K562 (cell line): ENCODE data around the gene GLTP. TPM values are rescaled to one million over a fixed set of nuclear protein-coding genes. Genes with fewer than 3 reads are reported as not detected.

Source experiments
- ATAC-seq: fragments of 200-7000 bp; cut with Tn5 transposase; 3 replicates; pipeline ENCODE4 v1.9.1; 2020; ENCODE audit warnings: moderate library complexity
- BruUV-seq: library from RNA; stranded (reverse); fragments of 400-500 nt; replicated peaks from 2 replicates; lab custom pipeline; 2021; lab: Mats Ljungman, UMichigan
- CTCF ChIA-PET: fragments of 300-600 bp; formaldehyde crosslinking; extraction: SDS; loops from one replicate; lab custom pipeline; 2021; ENCODE audit warnings: low intra/inter-chr PET ratio; lab: Yijun Ruan, JAX
- POLR2A ChIA-PET: fragments of 300-600, 350-650 bp; sonication (Branson Sonifier 250); formaldehyde crosslinking; extraction: SDS; loops from one replicate; lab custom pipeline; 2021; ENCODE audit warnings: antibody characterized with exemption, inconsistent platforms; lab: Yijun Ruan, JAX
- DNase-seq, 4 experiments: peaks; one replicate each; pipeline versions ENCODE4 v3.0.0 to v3.0.0-alpha.2; 2011 to 2018; ENCODE audit warnings: low spot score in 3 of 4, mixed read lengths in 3 of 4; ENCODE audit errors: extremely low read depth in 1 of 4
- FAIRE-seq: peaks from 2 replicates; lab custom pipeline; 2011; peaks lifted over from hg19 to GRCh38; lab: Jason Lieb, UNC
- H2AFZ ChIP-seq: 2 replicates; pipeline ENCODE4 v1.6.0; 2011; ENCODE audit warnings: low read depth, low read length, control low read depth, inconsistent platforms
- H3K27ac ChIP-seq: fragments of 200-600 bp; 3 replicates; pipeline ENCODE4 v1.8.0; 2011; ENCODE audit warnings: low read depth, mild to moderate bottlenecking, control low read depth, inconsistent platforms, low read length, moderate library complexity, mixed read lengths; ENCODE audit errors: extremely low read depth
- H3K27me3 ChIP-seq, 2 experiments: fragments of 300-600 bp in 1 of 2; 2 replicates in 1 of 2; 3 replicates in 1 of 2; pipeline versions ENCODE4 v1.6.0 to v1.8.0; 2011; ENCODE audit warnings: inconsistent platforms in 2 of 2, low read length in 2 of 2, mild to moderate bottlenecking in 1 of 2, mixed read lengths in 1 of 2, moderate library complexity in 1 of 2; ENCODE audit not compliant: control insufficient read depth in 2 of 2, insufficient read depth in 2 of 2
- H3K36me3 ChIP-seq: fragments of 300-600 bp; 3 replicates; pipeline ENCODE4 v1.8.0; 2011; ENCODE audit warnings: mild to moderate bottlenecking, low read length, inconsistent platforms; ENCODE audit not compliant: control insufficient read depth, insufficient read depth
- H3K4me1 ChIP-seq, 2 experiments: fragments of 200-600 bp in 1 of 2; replicated peaks in 1 of 2; 2 replicates in 1 of 2; 3 replicates in 1 of 2; pipeline versions ENCODE4 v1.5.1 to v1.8.0; 2011; ENCODE audit warnings: inconsistent platforms in 2 of 2, low read length in 2 of 2, mild to moderate bottlenecking in 1 of 2, mixed read lengths in 1 of 2, moderate library complexity in 1 of 2; ENCODE audit not compliant: control insufficient read depth in 2 of 2, insufficient read depth in 2 of 2
- H3K4me2 ChIP-seq: 2 replicates; pipeline ENCODE4 v1.6.1; 2011; ENCODE audit warnings: low read length, control low read depth, inconsistent platforms, mixed read lengths; ENCODE audit not compliant: insufficient read depth
- H3K4me3 ChIP-seq: fragments of 200-600 bp; sonication (generic), shearing (Covaris generic); 2 replicates; pipeline ENCODE4 v1.5.1; 2016; ENCODE audit warnings: control low read depth, inconsistent platforms
- H3K79me2 ChIP-seq: fragments of 200-600 bp; 3 replicates; pipeline ENCODE4 v1.8.0; 2011; ENCODE audit warnings: low read length, inconsistent platforms; ENCODE audit not compliant: control insufficient read depth, insufficient read depth
- H3K9ac ChIP-seq, 2 experiments: 2 replicates each; pipeline versions ENCODE4 v1.6.0 to v1.6.1; 2011; ENCODE audit warnings: low read depth in 2 of 2, low read length in 2 of 2, control low read depth in 1 of 2, inconsistent platforms in 1 of 2, mild to moderate bottlenecking in 1 of 2, mixed read lengths in 1 of 2; ENCODE audit not compliant: insufficient read depth in 1 of 2
- H3K9me1 ChIP-seq: one replicate; pipeline ENCODE4 v1.6.0; 2011; ENCODE audit warnings: inconsistent platforms, mild to moderate bottlenecking, low read length, moderate library complexity; ENCODE audit not compliant: control insufficient read depth, insufficient read depth
- H3K9me3 ChIP-seq: replicated peaks from 2 replicates; pipeline ENCODE4 v1.5.1; 2011; ENCODE audit warnings: low read depth, low read length, inconsistent platforms; ENCODE audit not compliant: control insufficient read depth, insufficient read depth
- H4K20me1 ChIP-seq: replicated peaks from 2 replicates; pipeline ENCODE4 v1.6.1; 2011; ENCODE audit warnings: low read length, inconsistent platforms, mixed read lengths; ENCODE audit not compliant: control insufficient read depth, insufficient read depth
- CBX1 ChIP-seq: sonication (generic); IDR thresholded peaks from 2 replicates; pipeline ENCODE4 v1.6.1; 2016; ENCODE audit warnings: antibody characterized with exemption, low read depth, mild to moderate bottlenecking
- ETS2 ChIP-seq: IDR thresholded peaks from 2 replicates; pipeline ENCODE4 v1.6.1; 2016; ENCODE audit warnings: borderline replicate concordance, missing genetic modification characterization, mild to moderate bottlenecking, moderate library complexity, missing compliant biosample characterization; ENCODE audit not compliant: poor library complexity, severe bottlenecking
- ZNF174 ChIP-seq: fragments of 250-450 bp; sonication (Bioruptor Pico); IDR thresholded peaks from 2 replicates; pipeline ENCODE4 v1.4.0; 2020; ENCODE audit warnings: mild to moderate bottlenecking
- ZSCAN29 ChIP-seq: fragments of 450-650 bp; IDR thresholded peaks from 2 replicates; pipeline ENCODE4 v1.6.1; 2017
- WGBS: fragments of 100-300 bp; shearing (Covaris generic); methylation state at CpG from one replicate; pipeline ENCODE4 v1.1.6; 2016; ENCODE audit warnings: low coverage, mixed read lengths; ENCODE audit not compliant: insufficient coverage; ENCODE audit errors: missing lambda C conversion rate; 5-methylcytosine and 5-hydroxymethylcytosine counted together
- in situ Hi-C: fragments of 300-500 bp; cut with MboI; formaldehyde crosslinking; loops from 4 replicates; pipeline ENCODE4 v1.15.0; 2018; ENCODE audit warnings: inconsistent platforms, mixed read lengths
- intact Hi-C: fragments of 100-400 bp; cut with micrococcal nuclease; formaldehyde crosslinking; loops from 2 replicates; pipeline ENCODE4 v1.14.2; 2022
- polyA plus RNA-seq, 8 experiments: library from polyadenylated mRNA; depleted of rRNA in 4 of 8; stranded (reverse) in 5 of 8; unstranded in 3 of 8; fragments of >200 nt; fragmentation: Nextera tagmentation in 2 of 8; fragmentation: Illumina TruSeq in 1 of 8; extraction: Ambion mirVana in 2 of 8; extraction: Trizol in 1 of 8; gene quantifications; 2 replicates each; pipeline versions ENCODE4 v1.2.1 to v1.2.3, GENCODE V29; 2011 to 2014; ENCODE audit warnings: inconsistent platforms in 1 of 8, missing spikeins in 1 of 8
- total RNA-seq, 7 experiments: library from RNA; depleted of rRNA in 6 of 7; stranded (reverse); fragments of >200 nt in 6 of 7; fragmentation: Illumina TruSeq in 2 of 7; extraction: Trizol in 2 of 7; gene quantifications; 2 replicates each; pipeline versions ENCODE4 v1.2.1 to v1.2.3, GENCODE V29; 2011 to 2021; ENCODE audit warnings: low replicate concordance in 1 of 7

GLTP gene
- total and polyA plus RNA-seq, 9 of the 15 experiments (the other 6 are each of a cell fraction or from before 2014, with no cell fraction given) = 4.4 to 8.3 (median 6.1) TPM

DNA sequence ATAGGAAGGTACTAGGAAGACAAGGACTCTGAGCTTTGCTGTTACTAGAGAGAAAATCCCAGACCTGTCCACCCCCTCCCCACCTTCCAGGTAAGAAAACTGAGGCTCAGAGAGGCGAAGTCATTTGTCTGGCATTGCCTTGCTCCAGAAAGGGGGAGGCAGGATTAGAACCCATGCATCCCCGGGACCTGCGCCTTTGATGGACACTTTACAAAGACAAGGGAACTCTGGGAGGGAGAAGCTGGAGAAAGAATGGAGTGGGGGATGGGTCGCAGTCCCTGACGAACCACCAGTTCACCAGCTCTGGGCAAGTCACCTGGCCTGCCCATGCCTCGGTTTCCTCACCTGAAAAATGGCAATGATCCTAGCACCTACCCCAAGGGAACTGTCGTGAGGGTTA, 57.9 kb downstream of the GLTP start:
- peaks cover 0 to 6% of the 10 kb centered on the region in 2 experiments; a peak in 1 of 5 replicates for H3K4me1 ChIP-seq
- no peak for ATAC-seq
- H3K9ac ChIP-seq = no peak overlapping the region

DNA sequence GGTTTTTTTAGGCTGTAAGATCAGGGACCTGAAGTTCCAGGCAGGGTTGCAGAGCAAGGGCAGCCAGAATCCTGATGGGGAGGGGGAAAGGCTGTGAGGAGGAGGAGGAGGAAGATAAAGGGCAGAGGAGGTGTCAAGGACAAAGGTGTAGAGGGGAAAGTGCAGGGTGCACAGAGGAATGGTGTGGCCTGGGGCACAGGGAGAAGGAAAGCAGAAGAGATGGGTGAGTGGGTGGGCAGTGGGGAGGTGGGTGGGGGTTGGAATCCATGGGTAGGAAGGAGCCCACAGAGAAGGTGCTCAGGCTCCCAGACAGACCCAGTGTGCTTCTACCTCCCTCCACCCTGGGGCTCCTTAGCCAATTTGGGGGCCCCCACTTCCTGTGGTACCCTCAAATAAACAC, 58.4 kb downstream of the GLTP start:
- no peak overlapping the region for H2AFZ ChIP-seq
- BruUV-seq = no TSS peak
- no peaks in the 10 kb centered on the region for H3K9me3 ChIP-seq
- peaks cover 22 to 79% of the 10 kb centered on the region in 2 experiments; a peak in 4 of 5 replicates for H3K27me3 ChIP-seq
- FAIRE-seq (no peak), DNase-seq (no peak), ATAC-seq (no peak)
- no peaks in the 10 kb centered on the region; the same call in 1 of the 2 replicates for H4K20me1 ChIP-seq
- CTCF ChIA-PET = no interaction called here
- H3K4me3 ChIP-seq = no peak overlapping the region
- H3K27ac ChIP-seq = no peak overlapping the region
- H3K9ac ChIP-seq = no peak overlapping the region
- POLR2A ChIA-PET = no interaction called here
- intact Hi-C loops = no loop called here
- no peak overlapping the region for H3K4me2 ChIP-seq
- no peak for TF ChIP-seq ZNF174 (CRISPR knock-in tag)
- no peaks in the 10 kb centered on the region for H3K36me3 ChIP-seq
- no peaks in the 10 kb centered on the region for H3K79me2 ChIP-seq
- no peaks in the 10 kb centered on the region for H3K9me1 ChIP-seq
- peaks cover 0 to 6% of the 10 kb centered on the region in 2 experiments; a peak in 1 of 5 replicates for H3K4me1 ChIP-seq
- in situ Hi-C loops = no loop called here

More for the DNA sequence above, 57.9 kb downstream of the GLTP start:
- no TSS peak for BruUV-seq
- Histone ChIP-seq H3K4me3 (no peak overlapping the region), H2AFZ (no peak overlapping the region), H3K27me3 (peaks cover 25 to 79% of the 10 kb centered on the region in 2 experiments; a peak in 4 of 5 replicates), H3K9me3 (no peaks in the 10 kb centered on the region), H3K4me2 (no peak overlapping the region), H3K79me2 (no peaks in the 10 kb centered on the region), H4K20me1 (no peaks in the 10 kb centered on the region; the same call in 1 of the 2 replicates), H3K9me1 (no peaks in the 10 kb centered on the region), H3K27ac (no peak overlapping the region), H3K36me3 (no peaks in the 10 kb centered on the region)
- FAIRE-seq (no peak), DNase-seq (no peak)
- WGBS = 1% methylated on average over 7 of the region's 7 CpGs
- in situ Hi-C loops (no loop called here), intact Hi-C loops (no loop called here)
- POLR2A ChIA-PET = no interaction called here
- CTCF ChIA-PET = no interaction called here
- no peak for TF ChIP-seq CBX1
- TF ChIP-seq ETS2 (tag) = no peak
- no peak for TF ChIP-seq ZSCAN29
